ENCODE measurements around the gene NIPSNAP3A. TPM values are rescaled to one million over a fixed set of nuclear protein-coding genes. Genes with fewer than 3 reads are reported as not detected.

The NIPSNAP3A gene
- polyA plus RNA-seq, 1 donor (not counting 4 experiments of a cell fraction or from before 2014, with no cell fraction given): 48.0 TPM

- Histone ChIP-seq H2AFZ (ENCODE audit: control insufficient read depth, low read length) (no peak overlapping the region), H3K36me3 (ENCODE audit: control insufficient read depth in 2 of 2, extremely low read depth in 1 of 2, insufficient read depth in 2 of 2, low read length in 2 of 2) (peaks cover 22 to 33% of the 10 kb centered on the region in 2 experiments), H3K9me3 (ENCODE audit: control insufficient read depth, low read depth, low read length) (no peaks in the 10 kb centered on the region), H3K27ac (ENCODE audit: control insufficient read depth, insufficient read depth, low read length) (no peak overlapping the region), H3K79me2 (ENCODE audit: control insufficient read depth, insufficient read depth, low read length) (no peaks in the 10 kb centered on the region), H3K27me3 (ENCODE audit: control insufficient read depth, extremely low read depth, insufficient read depth, low read length) (no peaks in the 10 kb centered on the region), H3K4me3 (ENCODE audit: control insufficient read depth in 2 of 3, extremely low read depth in 1 of 3, insufficient read depth in 2 of 3, low read depth in 1 of 3, low read length in 3 of 3) (no peak overlapping the region), H4K20me1 (ENCODE audit: control insufficient read depth, extremely low read depth, insufficient read depth, low read length) (no peaks in the 10 kb centered on the region), H3K4me2 (ENCODE audit: control insufficient read depth, extremely low read depth, insufficient read depth, low read depth, low read length) (no peak overlapping the region), H3K9me1 (ENCODE audit: control insufficient read depth, extremely low read depth, insufficient read depth, low read length) (no peaks in the 10 kb centered on the region), H3K9ac (ENCODE audit: control insufficient read depth, extremely low read depth, insufficient read depth, low read length) (no peak overlapping the region), H3K4me1 (ENCODE audit: control insufficient read depth, extremely low read depth, insufficient read depth, low read length) (no peaks in the 10 kb centered on the region)
- DNase-seq (ENCODE audit: low read depth, low spot score) (no peak), FAIRE-seq (no peak)
- dilution Hi-C loops (cut with MboI; ENCODE audit: extremely low pct_ligation_motif_present, low sequenced_read_pairs): no loop called here
- TF ChIP-seq CTCF (optimal IDR thresholded peaks at IDR 0.05 in 1 of 3, IDR thresholded peaks at IDR 0.05 in 1 of 3, conservative IDR thresholded peaks at IDR 0.05 in 1 of 3; ENCODE audit: extremely low read depth in 1 of 3, insufficient read depth in 2 of 3, low read length in 3 of 3) (no peak), EZH2 (IDR thresholded peaks at IDR 0.05; ENCODE audit: low read length) (no peak)
These were observed 54.6 kb downstream of the NIPSNAP3A start for GRCh38 chr9:104802110-104802509.

GRCh38 chr9:104802906-104803305, 55.4 kb downstream of the NIPSNAP3A start:
- Histone ChIP-seq H3K4me2 (ENCODE audit: control insufficient read depth, extremely low read depth, insufficient read depth, low read depth, low read length) (no peak overlapping the region), H2AFZ (ENCODE audit: control insufficient read depth, low read length) (no peak overlapping the region), H3K27ac (ENCODE audit: control insufficient read depth, insufficient read depth, low read length) (no peak overlapping the region), H3K4me3 (ENCODE audit: control insufficient read depth in 2 of 3, extremely low read depth in 1 of 3, insufficient read depth in 2 of 3, low read depth in 1 of 3, low read length in 3 of 3) (no peak overlapping the region), H3K79me2 (ENCODE audit: control insufficient read depth, insufficient read depth, low read length) (no peaks in the 10 kb centered on the region), H3K9me3 (ENCODE audit: control insufficient read depth, low read depth, low read length) (no peaks in the 10 kb centered on the region), H3K27me3 (ENCODE audit: control insufficient read depth, extremely low read depth, insufficient read depth, low read length) (no peaks in the 10 kb centered on the region), H3K9me1 (ENCODE audit: control insufficient read depth, extremely low read depth, insufficient read depth, low read length) (no peaks in the 10 kb centered on the region), H3K36me3 (ENCODE audit: control insufficient read depth in 2 of 2, extremely low read depth in 1 of 2, insufficient read depth in 2 of 2, low read length in 2 of 2) (peaks cover 20 to 33% of the 10 kb centered on the region in 2 experiments), H3K9ac (ENCODE audit: control insufficient read depth, extremely low read depth, insufficient read depth, low read length) (no peak overlapping the region), H4K20me1 (ENCODE audit: control insufficient read depth, extremely low read depth, insufficient read depth, low read length) (no peaks in the 10 kb centered on the region), H3K4me1 (ENCODE audit: control insufficient read depth, extremely low read depth, insufficient read depth, low read length) (no peaks in the 10 kb centered on the region)
- dilution Hi-C loops (cut with MboI; ENCODE audit: extremely low pct_ligation_motif_present, low sequenced_read_pairs): no loop called here
- no peak for FAIRE-seq
- DNase-seq (ENCODE audit: low read depth, low spot score): no peak
- TF ChIP-seq CTCF (optimal IDR thresholded peaks at IDR 0.05 in 1 of 3, IDR thresholded peaks at IDR 0.05 in 1 of 3, conservative IDR thresholded peaks at IDR 0.05 in 1 of 3; ENCODE audit: extremely low read depth in 1 of 3, insufficient read depth in 2 of 3, low read length in 3 of 3): no peak
- no peak for TF ChIP-seq EZH2 (IDR thresholded peaks at IDR 0.05; ENCODE audit: low read length)
